HL-60 (cell line): ENCODE results near the gene ERICH6.

Experiments
- DNase-seq, 2 experiments: peaks; one replicate each; pipeline ENCODE4 v3.0.0-alpha.2; 2010 to 2020; ENCODE audit warnings: low read depth in 1 of 2, low spot score in 1 of 2
- H3K27ac ChIP-seq: fragments of 250-450 bp; sonication (Bioruptor Pico); replicated peaks from 2 replicates; pipeline ENCODE4 v1.5.1; 2020; ENCODE audit warnings: mild to moderate bottlenecking, moderate library complexity
- H3K27me3 ChIP-seq: fragments of 250-450 bp; sonication (Bioruptor Pico); 2 replicates; pipeline ENCODE4 v1.5.1; 2021; ENCODE audit warnings: mild to moderate bottlenecking, moderate library complexity; ENCODE audit not compliant: insufficient read depth, poor library complexity, severe bottlenecking
- H3K4me3 ChIP-seq: replicated peaks from 2 replicates; pipeline ENCODE4 v1.5.1; 2011; ENCODE audit warnings: mild to moderate bottlenecking, control low read depth, low read length; ENCODE audit not compliant: insufficient read depth
- CTCF ChIP-seq: IDR thresholded peaks from one replicate; pipeline ENCODE4 v1.5.1; 2011; ENCODE audit warnings: low read length, control low read depth, inconsistent platforms; ENCODE audit not compliant: insufficient read depth
- GABPA ChIP-seq: IDR thresholded peaks from 2 replicates; pipeline ENCODE4 v1.6.1; 2012; ENCODE audit warnings: low read depth
- POLR2AphosphoS5 ChIP-seq: IDR thresholded peaks from 2 replicates; pipeline ENCODE4 v1.6.1; 2012; ENCODE audit warnings: low read depth
- REST ChIP-seq: IDR thresholded peaks from 2 replicates; pipeline ENCODE4 v1.6.1; 2012; ENCODE audit warnings: low read depth; ENCODE audit not compliant: insufficient replicate concordance
- SPI1 ChIP-seq: IDR thresholded peaks from 2 replicates; pipeline ENCODE4 v1.6.1; 2012; ENCODE audit warnings: low read depth, mild to moderate bottlenecking, borderline replicate concordance

The ERICH6 gene

GRCh38 chr3:150742679-150743078 lies 39.0 kb upstream of the ERICH6 start:
- H3K27ac ChIP-seq, result no peak overlapping the region

GRCh38 chr3:150742141-150742523 lies 38.4 kb upstream of the ERICH6 start:
- no peak overlapping the region for H3K27ac ChIP-seq
- no peaks in the 10 kb centered on the region for H3K27me3 ChIP-seq
- no peak for DNase-seq
- TF ChIP-seq SPI1 (no peak), CTCF (no peak), POLR2AphosphoS5 (no peak), GABPA (no peak), REST (no peak)
- no peak overlapping the region for H3K4me3 ChIP-seq

More at GRCh38 chr3:150742679-150743078, 39.0 kb upstream of the ERICH6 start:
- no peaks in the 10 kb centered on the region for H3K27me3 ChIP-seq
- no peak for DNase-seq
- TF ChIP-seq POLR2AphosphoS5 (no peak), REST (no peak), GABPA (no peak), CTCF (no peak), SPI1 (no peak)
- no peak overlapping the region for H3K4me3 ChIP-seq

- no peak overlapping the region for H3K27ac ChIP-seq
- DNase-seq, result no peak
- no peak overlapping the region for H3K4me3 ChIP-seq
- TF ChIP-seq SPI1 (no peak), GABPA (no peak), REST (no peak), CTCF (no peak), POLR2AphosphoS5 (no peak)
- H3K27me3 ChIP-seq, result no peaks in the 10 kb centered on the region
Observed at GRCh38 chr3:150741497-150742140, 37.9 kb upstream of the ERICH6 start.
